HG03442 (cell line): ENCODE data around the gene NAT9.

ENCODE experiments used
- ATAC-seq: cut with Tn5 transposase; IDR thresholded peaks from one replicate; pipeline ENCODE4 v1.9.1; 2021; ENCODE audit warnings: mild to moderate bottlenecking, moderate library complexity; ENCODE audit not compliant: unreplicated experiment

NAT9 gene

DNA sequence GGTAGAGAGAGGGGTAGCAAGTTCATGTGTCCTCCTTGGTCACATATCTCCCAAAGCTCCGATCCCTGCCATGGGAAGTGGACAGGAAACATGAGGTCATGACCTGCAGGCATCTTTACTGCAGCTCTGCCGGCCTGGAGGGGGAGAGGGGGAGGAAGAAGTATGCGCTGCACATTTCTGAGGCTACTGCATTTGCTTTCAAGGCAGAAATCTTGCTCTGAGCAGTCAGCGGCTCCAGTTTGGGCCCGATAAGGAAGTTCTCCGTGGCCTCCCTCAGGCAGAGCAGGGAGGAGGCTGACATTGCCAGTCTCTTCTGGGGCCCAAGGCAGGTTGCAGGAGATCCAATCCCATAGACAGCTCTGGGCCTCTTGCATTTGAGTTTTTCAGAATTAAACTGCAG lies 29.2 kb downstream of the NAT9 start:
- ATAC-seq = no peak

DNA sequence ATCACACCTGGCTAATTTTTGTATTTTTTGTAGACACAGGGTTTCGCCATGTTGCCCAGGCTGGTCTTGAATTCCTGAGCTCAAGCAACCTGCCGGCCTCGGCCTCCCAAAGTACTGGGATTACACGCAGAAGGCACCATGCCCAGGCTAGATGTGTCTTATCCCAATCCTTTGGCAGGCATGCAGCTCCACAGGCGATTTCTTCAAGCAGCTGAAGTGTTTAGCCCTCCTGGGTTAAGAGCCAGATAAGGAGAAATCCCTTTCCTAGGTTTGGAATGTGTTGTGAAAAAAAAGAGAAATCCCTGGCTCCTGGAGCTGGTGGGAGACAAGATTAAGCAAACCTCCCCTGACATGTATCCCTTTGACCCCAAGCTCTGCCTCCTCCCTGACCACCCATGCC lies 29.8 kb downstream of the NAT9 start:
- ATAC-seq = no peak

DNA sequence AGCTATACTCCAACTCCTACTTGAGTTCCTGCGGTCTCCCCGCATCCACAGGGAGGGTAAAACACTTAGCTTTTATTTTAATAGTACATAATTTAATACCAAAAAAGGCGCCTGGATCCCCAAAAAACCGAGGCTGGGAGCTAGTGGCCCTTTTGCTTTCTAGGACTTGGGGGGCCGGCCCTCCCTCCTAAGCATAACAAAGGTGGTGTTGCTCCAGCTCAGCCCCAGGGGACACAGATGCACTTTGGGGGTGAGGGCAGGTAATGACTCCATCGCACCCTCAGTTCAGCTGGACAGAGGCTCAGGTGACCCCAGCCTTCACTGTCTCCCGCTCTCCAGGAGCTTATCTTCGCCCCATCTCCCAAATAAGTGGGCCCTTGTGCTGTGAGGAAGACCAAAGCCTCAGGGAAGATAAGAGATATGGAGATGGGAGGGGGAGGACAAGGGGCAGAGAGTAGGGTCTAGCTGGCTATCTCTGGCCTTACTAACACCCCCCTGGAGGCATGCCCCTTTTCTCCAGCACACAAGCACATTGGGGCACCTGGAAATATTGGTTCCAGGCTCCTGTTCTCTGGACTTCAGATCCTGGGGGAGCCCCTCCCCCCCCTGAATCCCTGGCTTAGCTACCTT lies 30.5 kb downstream of the NAT9 start:
- ATAC-seq = no peak

DNA sequence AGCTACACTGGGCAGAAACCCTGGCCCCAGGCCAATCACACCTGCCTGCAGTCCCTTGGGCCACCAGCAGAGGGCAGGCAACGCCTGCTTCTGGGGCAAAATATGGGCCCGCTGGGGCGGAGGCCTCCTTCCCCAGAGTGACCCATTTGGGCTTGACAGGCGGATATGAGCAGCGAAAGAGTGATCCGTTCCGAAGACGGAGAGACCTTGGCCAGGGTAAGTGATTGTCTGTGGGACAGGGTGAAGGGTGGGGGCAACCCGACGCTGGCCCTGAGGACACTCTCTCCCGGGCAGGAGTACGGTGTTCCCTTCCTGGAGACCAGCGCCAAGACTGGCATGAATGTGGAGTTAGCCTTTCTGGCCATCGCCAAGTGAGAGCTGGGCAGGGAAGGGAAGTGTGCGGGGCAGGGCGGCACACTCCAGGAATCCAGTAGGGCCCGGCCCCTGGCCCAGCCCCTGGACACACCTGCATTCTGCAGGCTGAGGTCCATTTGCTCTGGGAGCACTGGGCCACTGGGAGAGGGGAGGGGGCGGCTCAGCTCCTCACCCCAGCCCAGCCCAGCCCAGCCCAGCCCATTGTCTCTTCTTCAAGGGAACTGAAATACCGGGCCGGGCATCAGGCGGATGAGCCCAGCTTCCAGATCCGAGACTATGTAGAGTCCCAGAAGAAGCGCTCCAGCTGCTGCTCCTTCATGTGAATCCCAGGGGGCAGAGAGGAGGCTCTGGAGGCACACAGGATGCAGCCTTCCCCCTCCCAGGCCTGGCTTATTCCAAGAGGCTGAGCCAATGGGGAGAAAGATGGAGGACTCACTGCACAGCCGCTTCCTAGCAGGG lies 31.2 kb downstream of the NAT9 start:
- no peak for ATAC-seq

DNA sequence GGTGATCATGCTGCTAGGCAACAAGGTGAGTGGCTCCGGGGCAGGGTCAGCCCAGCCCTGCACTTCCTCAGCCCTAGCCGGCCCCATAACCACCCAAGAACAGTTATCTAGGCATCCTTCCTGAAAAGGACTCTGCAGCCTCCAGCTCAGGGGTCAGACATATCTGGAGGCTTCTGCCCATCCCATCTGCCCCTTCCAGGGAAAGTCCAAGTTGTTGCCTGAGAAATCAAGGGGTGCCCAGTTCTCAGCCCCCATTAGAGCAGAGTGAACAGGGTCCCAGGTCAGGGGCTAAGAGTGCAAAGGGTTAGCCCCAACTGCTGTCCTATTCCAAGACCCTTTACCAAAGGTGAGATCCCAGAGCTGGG lies 31.8 kb downstream of the NAT9 start:
- no peak for ATAC-seq

DNA sequence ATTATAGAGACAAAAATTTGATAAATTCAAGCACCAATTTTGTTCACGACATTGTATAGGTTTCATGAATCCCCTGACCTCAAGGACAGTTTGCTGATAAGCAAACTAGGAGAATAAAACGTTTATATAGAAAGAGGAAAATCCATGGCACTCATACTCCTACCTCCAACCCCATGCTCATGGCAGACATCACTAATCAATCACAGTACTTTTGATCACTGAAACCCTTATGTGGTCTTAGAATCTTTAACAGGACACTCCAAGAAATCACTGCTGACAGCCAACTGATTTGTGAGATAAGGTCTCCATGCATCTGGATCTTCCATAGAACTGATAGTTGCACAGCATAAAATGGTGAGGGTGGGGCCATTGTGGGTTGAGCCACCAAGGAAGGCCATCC lies 32.4 kb downstream of the NAT9 start:
- no peak for ATAC-seq

DNA sequence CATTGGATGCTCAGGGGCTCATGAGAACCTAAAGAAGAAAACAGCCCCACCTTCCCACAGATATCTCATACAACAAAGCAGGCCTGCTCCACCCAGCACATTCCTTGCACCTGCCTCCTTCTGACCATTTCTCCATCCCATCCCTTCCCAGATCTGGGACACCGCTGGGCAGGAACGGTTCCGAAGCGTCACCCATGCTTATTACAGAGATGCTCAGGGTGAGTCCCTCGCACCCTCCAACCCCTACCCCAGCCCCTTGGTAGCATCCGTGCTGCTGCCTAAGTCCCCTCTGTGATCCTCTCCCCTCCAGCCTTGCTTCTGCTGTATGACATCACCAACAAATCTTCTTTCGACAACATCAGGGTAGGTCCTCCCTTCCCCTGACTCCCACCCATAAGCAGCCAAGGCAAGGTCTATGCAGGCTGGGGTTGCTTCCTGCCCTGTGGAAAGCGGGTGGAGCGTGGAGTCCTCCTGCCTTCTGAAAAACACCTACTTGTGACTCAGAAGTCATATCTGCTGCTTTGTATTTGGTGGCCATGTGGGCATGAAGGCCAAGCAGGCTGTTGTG lies 33.1 kb downstream of the NAT9 start:
- ATAC-seq = no peak

DNA sequence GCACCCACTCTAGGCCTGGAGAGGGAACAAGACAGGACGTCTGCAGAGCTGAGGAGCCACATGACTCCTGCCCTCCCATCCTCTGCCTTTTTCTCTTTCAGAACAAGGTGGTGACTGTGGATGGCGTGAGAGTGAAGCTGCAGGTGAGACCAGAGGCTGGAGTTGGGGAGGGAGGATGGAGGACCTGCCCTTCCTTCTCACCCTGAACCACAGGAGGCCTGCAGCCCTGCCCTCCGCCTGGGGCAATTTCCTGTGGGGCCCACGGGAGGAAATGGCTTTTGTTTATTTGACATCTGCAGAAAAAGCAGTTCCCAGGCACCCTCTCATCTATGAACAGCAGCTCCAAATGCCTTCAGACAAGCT lies 34.0 kb downstream of the NAT9 start:
- ATAC-seq = no peak

DNA sequence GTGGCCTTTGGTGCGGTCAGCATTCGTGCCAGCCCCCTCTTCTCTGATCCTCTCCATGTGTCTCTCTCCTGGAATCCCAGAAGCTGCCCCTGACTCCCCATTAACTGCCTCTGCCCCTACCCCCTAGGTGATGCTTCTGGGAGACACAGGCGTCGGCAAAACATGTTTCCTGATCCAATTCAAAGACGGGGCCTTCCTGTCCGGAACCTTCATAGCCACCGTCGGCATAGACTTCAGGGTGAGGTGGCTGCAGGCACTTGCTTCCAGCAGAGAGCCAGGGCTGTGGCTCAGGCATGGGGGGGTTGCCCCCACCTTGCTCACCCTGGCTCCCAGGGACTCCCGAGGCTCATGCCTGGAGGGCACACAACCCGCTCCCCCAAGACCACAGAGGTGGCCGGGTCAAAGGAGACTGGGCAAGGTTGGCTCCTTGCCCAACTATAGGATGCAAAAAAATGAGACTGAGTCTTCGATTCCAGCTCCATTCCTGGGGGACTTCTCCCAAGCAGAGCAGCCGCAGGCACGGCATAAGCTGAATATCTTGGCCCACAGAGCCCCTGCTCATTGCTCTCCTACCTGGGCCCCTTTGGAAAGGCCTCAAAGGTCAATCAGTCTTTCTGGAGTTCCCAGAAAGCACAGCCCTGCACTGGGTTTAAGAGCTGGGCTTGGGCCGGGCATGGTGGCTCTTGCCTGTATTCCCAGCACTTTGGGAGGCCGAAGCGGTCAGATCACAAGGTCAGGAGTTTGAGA lies 35.3 kb downstream of the NAT9 start:
- no peak for ATAC-seq

DNA sequence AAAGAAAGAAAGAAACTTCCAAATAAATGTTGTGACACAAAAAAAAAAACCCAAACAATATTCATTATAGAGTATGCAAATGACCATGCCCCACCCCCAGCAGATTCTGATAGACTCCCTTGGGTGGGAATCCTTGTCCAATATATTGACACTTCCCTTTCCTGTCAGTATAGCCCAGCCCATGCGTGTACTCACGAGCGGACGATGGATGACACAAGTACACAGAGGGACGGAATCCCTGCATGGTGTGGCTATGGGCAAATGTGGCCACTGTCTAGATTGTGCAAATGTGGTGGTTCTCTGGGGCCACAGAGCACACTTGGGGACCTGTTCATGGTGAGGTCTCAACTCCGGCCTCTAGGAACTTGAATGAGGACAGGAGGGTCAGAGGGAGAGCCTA lies 36.0 kb downstream of the NAT9 start:
- no peak for ATAC-seq

DNA sequence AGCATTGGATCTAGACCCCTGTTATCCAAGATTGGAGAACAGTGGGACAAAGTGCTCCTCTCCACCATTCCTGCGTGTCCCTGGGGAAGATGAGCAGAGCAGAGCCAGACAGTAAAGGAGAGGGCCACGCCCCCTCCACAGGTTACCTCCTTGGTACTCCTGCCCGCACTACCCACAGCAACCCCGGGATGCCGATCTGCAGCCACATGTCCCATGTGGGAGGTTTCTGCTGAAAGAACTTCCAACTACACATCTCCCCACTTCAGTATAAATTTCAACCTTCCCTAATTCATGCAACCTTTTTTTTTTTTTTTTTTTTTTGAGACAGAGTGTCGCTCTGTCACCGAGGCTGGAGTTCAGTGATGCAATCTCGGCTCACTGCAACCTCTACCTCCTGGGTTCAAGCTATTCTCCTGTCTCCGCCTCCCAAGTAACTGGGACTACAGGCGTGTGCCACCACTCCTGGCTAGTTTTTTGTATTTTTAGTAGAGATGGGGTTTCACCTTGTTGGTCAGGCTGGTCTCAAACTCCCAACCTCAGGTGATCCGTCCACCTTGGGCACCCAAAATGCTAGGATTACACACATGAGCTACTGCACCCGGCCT lies 36.8 kb downstream of the NAT9 start:
- ATAC-seq = no peak

DNA sequence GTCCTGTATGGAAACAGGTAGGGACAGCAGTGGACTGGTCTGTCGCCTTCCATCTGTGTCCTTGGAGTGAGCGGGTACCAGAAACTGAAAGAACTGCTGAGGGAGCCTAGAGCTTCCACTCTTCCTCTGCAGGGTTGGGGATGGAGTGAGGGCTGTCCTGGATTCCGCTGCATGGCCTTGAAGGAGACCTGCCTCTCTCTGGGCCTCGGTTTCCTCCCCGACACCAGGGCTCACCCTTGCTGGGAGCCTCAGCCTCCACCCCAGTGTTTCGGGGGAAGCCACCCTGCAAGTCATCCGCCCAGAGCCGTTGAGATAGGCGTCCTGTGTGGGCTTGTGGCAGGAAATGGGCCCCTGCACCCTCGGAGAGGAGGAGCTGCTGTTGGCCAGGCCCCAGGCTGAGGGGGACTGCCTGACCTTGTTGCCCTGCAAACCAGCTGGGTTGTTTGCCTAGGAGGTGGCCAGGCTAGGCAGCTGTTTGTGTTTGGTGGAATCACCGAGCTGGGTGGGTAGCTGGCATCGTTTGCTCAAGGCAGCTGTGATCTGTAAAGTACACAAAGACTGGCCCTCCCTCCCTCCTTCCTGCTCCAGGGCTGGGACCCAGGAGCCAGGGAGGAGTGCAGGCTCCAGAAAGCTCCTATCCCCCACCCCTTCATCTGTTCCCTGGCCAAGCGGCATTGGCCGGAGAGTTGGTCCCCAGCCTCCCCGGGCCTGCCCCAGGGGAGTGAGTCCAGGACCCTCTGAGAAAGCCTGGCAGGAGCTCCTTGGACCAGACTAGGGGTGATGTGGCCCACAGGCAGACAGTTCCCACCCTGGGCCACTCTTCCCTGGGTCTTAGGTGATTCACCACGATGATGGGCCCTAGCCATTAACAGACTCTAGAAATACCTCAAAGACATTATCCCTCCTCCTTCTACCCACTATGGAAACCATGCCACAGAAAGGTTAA lies 37.8 kb downstream of the NAT9 start:
- no peak for ATAC-seq

DNA sequence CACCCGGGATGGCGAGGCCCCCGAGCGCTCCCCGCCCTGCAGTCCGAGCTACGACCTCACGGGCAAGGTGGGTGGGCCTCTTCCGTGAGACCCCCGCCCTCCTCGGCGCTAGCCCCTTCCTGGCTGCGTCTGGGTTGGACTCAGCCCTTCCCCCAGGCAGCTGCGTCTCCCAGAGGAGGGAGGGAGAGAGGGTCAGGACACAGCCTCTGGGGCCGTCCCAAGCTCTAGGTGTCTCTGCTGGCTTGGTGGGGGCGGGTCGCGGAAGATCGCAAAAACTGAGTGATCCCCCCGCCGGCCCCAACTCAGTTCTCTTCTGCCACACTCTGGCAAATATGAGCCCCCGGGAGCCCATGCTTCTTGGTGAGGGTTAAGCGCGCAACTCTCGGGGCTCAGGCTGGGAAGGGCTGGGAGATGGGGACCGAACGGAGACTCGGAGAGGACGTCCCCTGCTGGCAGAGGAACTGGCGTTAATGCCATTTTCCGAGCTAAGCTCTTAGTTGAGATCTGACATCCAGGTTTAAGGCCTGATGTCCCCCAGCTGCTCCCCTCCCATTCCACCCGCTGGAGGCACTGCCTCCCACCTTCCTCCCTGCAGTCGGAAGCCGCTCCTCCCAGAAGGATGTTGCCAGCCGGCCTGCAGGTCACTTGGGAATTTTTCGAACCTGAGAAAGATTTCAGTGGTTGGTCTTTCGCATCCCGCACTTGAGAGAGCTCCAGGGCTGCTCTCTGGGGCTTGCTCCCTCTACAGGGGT lies 38.7 kb downstream of the NAT9 start:
- no peak for ATAC-seq

DNA sequence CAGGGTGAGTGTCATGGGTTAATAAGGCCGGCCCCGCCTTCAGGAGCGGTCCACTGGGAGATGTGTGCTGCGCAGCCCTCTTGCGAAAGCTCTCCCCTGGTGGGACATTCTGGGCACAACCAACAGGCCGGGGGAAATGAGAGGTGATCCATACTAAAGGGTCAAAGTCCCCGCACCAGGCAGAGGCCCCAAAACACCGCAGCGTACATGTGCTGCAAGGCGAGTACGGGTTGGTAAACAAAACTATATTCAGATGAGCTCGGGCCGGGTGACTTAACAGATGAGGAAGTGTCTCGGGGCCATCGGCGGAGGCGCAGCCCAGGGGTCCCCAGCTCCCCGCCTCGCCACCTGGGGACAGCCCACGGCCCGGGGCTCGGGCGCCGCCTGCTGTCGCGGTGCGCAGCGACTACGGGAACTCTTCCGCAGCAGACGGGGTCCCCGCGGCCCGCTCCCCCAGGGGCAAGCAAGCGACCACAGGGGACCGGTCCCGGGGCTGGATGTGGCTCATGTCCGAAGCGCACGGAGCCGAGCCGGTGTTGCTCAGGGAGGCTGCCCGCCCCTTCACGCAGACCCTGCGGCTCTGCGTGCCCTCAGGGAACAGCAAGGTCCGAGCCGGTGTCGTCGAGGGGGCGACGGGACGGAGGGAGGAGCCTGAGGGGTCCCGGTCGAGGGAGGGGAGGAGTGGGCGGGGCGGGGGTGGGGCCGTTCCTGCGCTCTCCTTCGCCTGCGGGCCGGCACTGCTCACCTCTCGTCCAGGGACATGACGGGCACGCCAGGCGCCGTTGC lies 39.4 kb downstream of the NAT9 start, which contains the start of gene RAB37:
Gene RAB37 (plus strand): TSS at position 744 of the 786 bp plus-strand sequence. CDS start 17 bp downstream, at position 761.
- ATAC-seq = no peak

DNA sequence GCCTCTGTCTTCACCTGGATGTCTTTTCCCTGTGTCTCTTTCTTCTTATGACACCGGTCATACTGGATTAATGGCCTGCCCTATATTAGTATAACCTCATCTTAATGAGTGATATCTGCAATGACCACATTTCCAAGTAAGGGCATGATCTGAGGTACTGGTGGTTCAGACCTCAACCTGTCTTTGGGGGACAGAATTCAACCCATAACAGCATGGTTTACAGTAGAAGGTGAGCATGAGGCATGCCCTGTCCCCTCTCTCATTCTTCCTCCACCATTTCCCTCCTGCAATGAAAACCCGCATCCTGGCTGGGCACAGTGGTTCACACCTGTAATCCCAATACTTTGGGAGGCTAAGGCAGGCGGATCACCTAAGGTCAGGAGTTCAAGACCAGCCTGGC lies 41.9 kb downstream of the NAT9 start:
- ATAC-seq = no peak

DNA sequence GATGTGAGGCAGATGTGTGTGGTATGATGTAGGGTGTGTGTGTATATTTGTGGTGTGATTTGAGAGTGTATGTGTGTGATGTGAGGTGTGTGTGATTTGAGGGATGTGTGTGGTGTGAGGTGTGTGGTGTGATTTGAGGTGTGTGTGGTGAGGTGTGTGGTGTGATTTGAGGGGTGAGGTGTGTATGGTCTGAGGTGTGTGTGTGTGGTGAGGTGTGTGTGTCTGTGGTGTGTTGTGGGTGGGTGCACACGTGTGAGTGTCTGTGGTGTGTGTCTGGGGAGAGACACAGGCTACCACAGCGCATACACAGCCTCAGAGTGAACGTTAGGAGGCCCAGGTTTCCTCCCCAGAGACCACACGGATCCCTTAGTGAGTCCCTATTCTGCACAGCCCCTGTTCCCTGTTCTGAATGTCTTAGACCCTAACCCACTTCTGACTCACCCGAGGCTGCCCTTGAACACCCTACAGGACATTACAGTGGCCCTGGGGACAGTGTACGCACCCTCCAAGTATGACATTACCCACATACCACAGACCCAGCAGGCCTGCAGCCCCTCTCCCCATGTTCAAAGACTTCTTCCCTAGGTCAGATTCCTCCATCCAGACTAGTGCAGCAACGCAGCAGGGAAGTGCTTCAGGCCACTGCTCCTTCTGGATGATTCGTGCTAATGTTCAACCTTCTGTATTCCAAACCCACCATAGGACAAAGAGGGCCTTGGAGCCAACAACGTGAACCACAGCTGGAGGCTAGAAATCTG lies 42.6 kb downstream of the NAT9 start:
- no peak for ATAC-seq

DNA sequence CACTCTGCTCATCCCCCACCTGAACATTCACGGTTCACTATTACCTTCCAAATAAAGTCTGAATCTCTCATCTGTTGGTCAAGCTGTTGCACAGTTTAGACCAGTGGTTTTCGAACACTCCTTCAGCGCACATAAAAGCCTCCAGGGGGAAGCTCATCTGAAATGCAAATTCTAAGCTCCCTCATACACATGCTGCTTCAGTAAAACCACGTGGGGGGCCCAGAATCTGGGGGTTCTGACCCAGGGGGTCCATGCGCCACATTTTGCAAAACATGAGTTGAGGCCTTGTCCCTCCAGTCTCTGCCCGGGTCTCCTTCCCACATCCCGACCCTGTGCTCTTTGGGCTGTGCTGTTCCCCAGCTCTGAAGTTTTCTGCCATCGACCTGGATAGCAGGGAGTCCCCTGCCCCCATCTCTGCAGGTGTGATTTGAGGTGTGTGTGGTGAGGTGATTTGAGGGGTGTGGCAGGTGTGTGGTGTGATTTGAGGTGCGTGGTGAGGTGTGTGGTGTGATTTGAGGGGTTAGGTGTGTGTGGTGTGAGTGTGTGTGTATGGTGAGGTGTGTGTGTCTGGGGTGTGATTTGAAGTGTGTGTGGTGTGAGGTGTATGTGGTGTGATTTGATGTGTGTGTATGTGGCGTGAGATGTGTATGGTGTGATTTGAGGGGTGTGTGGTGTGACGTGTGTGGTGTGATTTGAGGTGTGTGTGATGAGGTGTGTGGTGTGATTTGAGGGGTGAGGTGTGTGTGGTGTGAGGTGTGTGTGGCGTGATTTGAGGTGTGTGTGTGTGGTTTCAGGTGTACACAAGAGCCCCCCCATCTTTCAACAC lies 43.9 kb downstream of the NAT9 start:
- ATAC-seq = no peak
